HUDEP-2 (cell line): ENCODE measurements around the gene HK1.
A peak's percentile ranks its signal among the peaks of the same experiment; 100 is the strongest.
"Not testable (repeated sequence)": the region's sequence is repeated elsewhere in the genome, so short reads cannot be mapped to it uniquely, and the experiment has no call there.

Experiments used
- DNase-seq, 76 experiments: peaks; one replicate each; lab custom pipeline; 2025; ENCODE audit not compliant: unreplicated experiment in 76 of 76; lab: John Stamatoyannopoulos, UW

Gene HK1

GRCh38 chr10:69325637-69326523, 47.6 kb downstream of the HK1 start:
- DNase-seq: not testable (repeated sequence)

GRCh38 chr10:69326692-69327091, 48.4 kb downstream of the HK1 start:
- no peak for DNase-seq

GRCh38 chr10:69327463-69328379, 49.4 kb downstream of the HK1 start:
- peak in 50 of 76 experiments; percentile 12 to 57 (median 30) for DNase-seq

GRCh38 chr10:69328380-69328735, 50.1 kb downstream of the HK1 start:
- peak in 5 of 76 experiments; percentile 10 to 27 (median 22) for DNase-seq

- not testable (repeated sequence) for DNase-seq
These were observed 50.6 kb downstream of the HK1 start for GRCh38 chr10:69328888-69329287.

- DNase-seq: no peak
These were observed 51.5 kb downstream of the HK1 start for GRCh38 chr10:69329721-69330178.

GRCh38 chr10:69331161-69331560, 52.9 kb downstream of the HK1 start:
- no peak for DNase-seq

- no peak for DNase-seq
These were observed 54.1 kb downstream of the HK1 start for GRCh38 chr10:69332278-69333010.

- no peak for DNase-seq
These were observed 54.9 kb downstream of the HK1 start for GRCh38 chr10:69333205-69333604.

- DNase-seq: not testable (repeated sequence)
These were observed 55.6 kb downstream of the HK1 start for GRCh38 chr10:69333865-69334301.

- DNase-seq: peak in 73 of 76 experiments; percentile 28 to 84 (median 71)
These were observed 56.2 kb downstream of the HK1 start for GRCh38 chr10:69334302-69335062.

- DNase-seq: peak in 42 of 76 experiments; percentile 7 to 70 (median 26)
These were observed 56.8 kb downstream of the HK1 start for GRCh38 chr10:69335063-69335587.

GRCh38 chr10:69335613-69336012, 57.3 kb downstream of the HK1 start:
- no peak for DNase-seq

- DNase-seq: no peak
These were observed 58.6 kb downstream of the HK1 start for GRCh38 chr10:69336952-69337295.

GRCh38 chr10:69337296-69338132, 59.2 kb downstream of the HK1 start:
- no peak for DNase-seq

GRCh38 chr10:69338133-69338456, 59.8 kb downstream of the HK1 start:
- DNase-seq: no peak

- DNase-seq: no peak
These were observed 60.5 kb downstream of the HK1 start for GRCh38 chr10:69338547-69339450.

GRCh38 chr10:69340695-69341094, 62.4 kb downstream of the HK1 start:
- no peak for DNase-seq
